Right cardiac atrium (tissue), 5 donors: ENCODE measurements around the gene PRR5L. TPM values are rescaled to one million over a fixed set of nuclear protein-coding genes. Genes with fewer than 3 reads are reported as not detected.

ENCODE experiments used
- ATAC-seq, 2 donors: fragments of 200-7000 bp; cut with Tn5 transposase; one replicate each; pipeline versions ENCODE4 v1.8.0 to v1.9.1; 2020; ENCODE audit warnings: moderate library complexity in 2 of 2, mild to moderate bottlenecking in 1 of 2
- DNase-seq, 3 donors: peaks; one replicate each; pipeline ENCODE4 v3.0.0-alpha.2; 2020
- H3K27ac ChIP-seq: one replicate; pipeline ENCODE4 v1.5.1; 2013; ENCODE audit warnings: mild to moderate bottlenecking, low read length, control low read depth, moderate library complexity
- H3K27me3 ChIP-seq: one replicate; pipeline ENCODE4 v1.6.1; 2013; ENCODE audit not compliant: control insufficient read depth, insufficient read depth
- H3K4me1 ChIP-seq: one replicate; pipeline ENCODE4 v1.6.1; 2013; ENCODE audit warnings: low read length; ENCODE audit not compliant: control insufficient read depth, insufficient read depth
- H3K4me3 ChIP-seq: one replicate; pipeline ENCODE4 v1.5.1; 2013; ENCODE audit warnings: low read length, control low read depth
- H3K9me3 ChIP-seq: one replicate; pipeline ENCODE4 v1.6.1; 2013; ENCODE audit warnings: low read length; ENCODE audit not compliant: control insufficient read depth
- WGBS: extraction: QIAGEN DNeasy Blood & Tissue Kit; methylation state at CpG from one replicate; pipeline ENCODE4 v1.1.7; 2013; 5-methylcytosine and 5-hydroxymethylcytosine counted together
- intact Hi-C, 4 donors: fragments of 100-400 bp; cut with DNase I; formaldehyde crosslinking; loops; one replicate each; pipeline versions ENCODE4 v1.11.0 to v1.14.0; 2022 to 2023
- polyA plus RNA-seq: library from polyadenylated mRNA; stranded (reverse); fragments of 200-250 nt; gene quantifications from one replicate; pipeline ENCODE4 v1.2.3, GENCODE V29; 2013
- total RNA-seq, 4 donors: library from RNA; stranded (reverse); fragmentation: NEBNext Ultra II Directional; extraction: Animal tissue kit (Norgen Biotek cat#: 25700); gene quantifications; one replicate each; pipeline ENCODE4 v1.2.1, GENCODE V29; 2021
- donor health status: healthy with polysubstance abuse.
- donor health status: DM: no; HTN: yes; CAD: no.
- donor health status: DM: no; HTN: no; CAD: no.
- donor health status: DM: no; HTN: yes; CAD: no; lungs with severe emphysema.
- donor health status: DM: yes; HTN: yes; CAD: no.

Gene PRR5L
- total and polyA plus RNA-seq, 5 donors, result 0.52 to 5.0 (median 2.4) TPM

GRCh38 chr11:36264011-36264972, 31.8 kb upstream of the PRR5L start:
- no peak overlapping the region for H3K27ac ChIP-seq
- H3K4me3 ChIP-seq, result no peak overlapping the region
- 73% methylated on average over 9 of the region's 9 CpGs for WGBS
- no peaks in the 10 kb centered on the region for H3K9me3 ChIP-seq
- no peaks in the 10 kb centered on the region for H3K27me3 ChIP-seq
- H3K4me1 ChIP-seq, result no peaks in the 10 kb centered on the region
- ATAC-seq (no peak), DNase-seq (no peak)
- intact Hi-C loops, result loop anchor here in 2 of 4 donors (10.0 kb wide), 3 partner anchors 439 to 779 kb away; partner anchors contain the start of gene FJX1 (in 1 of the 2)

GRCh38 chr11:36264973-36265344, 31.1 kb upstream of the PRR5L start:
- no peaks in the 10 kb centered on the region for H3K4me1 ChIP-seq
- H3K27me3 ChIP-seq, result no peaks in the 10 kb centered on the region
- 72% methylated on average over 5 of the region's 5 CpGs for WGBS
- no peaks in the 10 kb centered on the region for H3K9me3 ChIP-seq
- ATAC-seq, result no peak
- DNase-seq, result no peak
- no peak overlapping the region for H3K27ac ChIP-seq
- intact Hi-C loops, result loop anchor here in 3 of 4 donors (5.0 to 10.0 kb wide), 4 partner anchors 440 to 780 kb away; partner anchors contain the start of gene FJX1 (in 1 of the 3)
- no peak overlapping the region for H3K4me3 ChIP-seq

- H3K27me3 ChIP-seq, result no peaks in the 10 kb centered on the region
- 40% methylated on average over 13 of the region's 13 CpGs for WGBS
- DNase-seq (peak; percentile 34 to 72 (median 64)), ATAC-seq (peak; percentile 66 to 82)
- intact Hi-C loops, result loop anchor here in 3 of 4 donors (2.0 to 10.0 kb wide), 5 partner anchors 441 to 781 kb away; partner anchors contain the start of gene FJX1 (in 1 of the 3)
- H3K4me1 ChIP-seq, result no peaks in the 10 kb centered on the region
- no peaks in the 10 kb centered on the region for H3K9me3 ChIP-seq
- no peak overlapping the region for H3K4me3 ChIP-seq
- no peak overlapping the region for H3K27ac ChIP-seq
These were observed 30.1 kb upstream of the PRR5L start for GRCh38 chr11:36265793-36266628.

DNA sequence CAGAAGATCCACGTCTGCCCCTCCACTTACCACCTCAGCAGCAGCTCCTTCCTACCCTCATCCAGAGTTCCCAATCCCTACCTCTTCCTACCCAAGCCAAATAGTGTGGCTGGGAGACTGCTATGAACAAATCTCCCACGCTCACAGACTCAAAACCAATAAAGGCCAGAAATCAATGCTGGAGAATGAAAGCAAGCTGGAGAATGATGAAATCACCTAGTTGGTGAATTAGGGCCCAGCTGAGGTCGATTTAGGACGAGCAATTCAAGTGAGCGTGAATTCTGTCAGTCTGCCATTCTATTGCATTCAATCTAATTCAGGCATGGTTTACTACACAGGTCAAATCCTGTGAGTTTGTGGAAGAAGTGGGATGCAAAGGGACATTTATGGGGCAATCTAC, 29.3 kb upstream of the PRR5L start:
- intact Hi-C loops, result loop anchor here in 3 of 4 donors (2.0 to 10.0 kb wide), 5 partner anchors 442 to 782 kb away; partner anchors contain the start of gene FJX1 (in 1 of the 3)
- ATAC-seq, result no peak
- no peak for DNase-seq

GRCh38 chr11:36268337-36268985, 27.6 kb upstream of the PRR5L start:
- Histone ChIP-seq H3K27ac (no peak overlapping the region), H3K9me3 (no peaks in the 10 kb centered on the region), H3K4me3 (no peak overlapping the region), H3K4me1 (no peaks in the 10 kb centered on the region), H3K27me3 (no peaks in the 10 kb centered on the region)
- 84% methylated on average over 8 of the region's 8 CpGs for WGBS
- ATAC-seq (no peak), DNase-seq (no peak)
- intact Hi-C loops, result loop anchor here in 3 of 4 donors (5.0 to 10.0 kb wide), 4 partner anchors 444 to 784 kb away; partner anchors contain the start of gene FJX1 (in 1 of the 3)

More for the DNA sequence above, 29.3 kb upstream of the PRR5L start:
- no peak overlapping the region for H3K27ac ChIP-seq
- H3K4me1 ChIP-seq, result no peaks in the 10 kb centered on the region
- 65% methylated on average over 5 of the region's 5 CpGs for WGBS
- no peaks in the 10 kb centered on the region for H3K9me3 ChIP-seq
- no peak overlapping the region for H3K4me3 ChIP-seq
- H3K27me3 ChIP-seq, result no peaks in the 10 kb centered on the region

DNA sequence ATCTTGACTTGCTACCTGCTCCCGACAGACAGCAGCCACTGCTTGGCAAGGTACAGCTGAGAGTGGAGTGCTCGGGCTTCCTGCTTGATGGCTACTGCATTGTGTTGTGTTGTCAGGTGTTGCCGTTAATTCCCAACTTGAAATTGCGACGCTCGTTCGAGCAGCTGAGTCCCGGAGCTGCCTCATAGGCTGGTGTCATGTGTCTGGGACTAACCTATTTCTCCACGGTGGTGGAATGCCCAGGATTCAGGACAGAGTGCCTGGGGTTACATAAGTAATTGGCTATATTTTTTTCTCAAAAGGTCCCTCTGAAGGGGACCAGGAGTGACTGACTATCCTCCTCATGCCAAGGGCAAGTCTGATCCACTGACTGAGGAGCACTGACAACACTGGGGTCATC, 25.4 kb upstream of the PRR5L start:
- H3K4me3 ChIP-seq, result no peak overlapping the region
- no peak for DNase-seq
- intact Hi-C loops, result no loop called here
- no peak for ATAC-seq
- no peaks in the 10 kb centered on the region for H3K9me3 ChIP-seq
- 91% methylated on average over 9 of the region's 9 CpGs for WGBS
- no peak overlapping the region for H3K27ac ChIP-seq
- no peaks in the 10 kb centered on the region for H3K4me1 ChIP-seq
- no peaks in the 10 kb centered on the region for H3K27me3 ChIP-seq

GRCh38 chr11:36271794-36272407, 24.2 kb upstream of the PRR5L start:
- H3K27me3 ChIP-seq, result no peaks in the 10 kb centered on the region
- DNase-seq (no peak), ATAC-seq (no peak)
- WGBS, result 80% methylated on average over 5 of the region's 5 CpGs
- no peaks in the 10 kb centered on the region for H3K9me3 ChIP-seq
- H3K4me1 ChIP-seq, result no peaks in the 10 kb centered on the region
- intact Hi-C loops, result no loop called here
- H3K27ac ChIP-seq, result no peak overlapping the region
- no peak overlapping the region for H3K4me3 ChIP-seq

- Histone ChIP-seq H3K27ac (no peak overlapping the region), H3K4me1 (no peaks in the 10 kb centered on the region), H3K9me3 (no peaks in the 10 kb centered on the region), H3K4me3 (no peak overlapping the region), H3K27me3 (no peaks in the 10 kb centered on the region)
- intact Hi-C loops, result no loop called here
- WGBS, result 67% methylated on average over 3 of the region's 3 CpGs
- peak in 1 of 3 donors; percentile 3 for DNase-seq
- no peak for ATAC-seq
These were observed 23.0 kb upstream of the PRR5L start for GRCh38 chr11:36273110-36273509.

- H3K4me3 ChIP-seq, result no peak overlapping the region
- WGBS, result 96% methylated on average over 7 of the region's 7 CpGs
- H3K4me1 ChIP-seq, result no peaks in the 10 kb centered on the region
- no peaks in the 10 kb centered on the region for H3K27me3 ChIP-seq
- DNase-seq, result peak in 1 of 3 donors; percentile 25
- H3K9me3 ChIP-seq, result no peaks in the 10 kb centered on the region
- H3K27ac ChIP-seq, result no peak overlapping the region
- intact Hi-C loops, result no loop called here
- no peak for ATAC-seq
These were observed 21.7 kb upstream of the PRR5L start for GRCh38 chr11:36274414-36274813.
